ENCODE results near the gene TSC2.

Gene TSC2

GRCh38 chr16:2047330-2048115 is at the start of gene TSC2, which contains the start of gene NTHL1:
Gene TSC2, plus strand, starts transcription at chr16:2047985. Its CDS starts 631 bp downstream, at chr16:2048616.
Gene NTHL1, minus strand, starts transcription at chr16:2047834. Its CDS starts 11 bp downstream, at chr16:2047823.
- no peaks in the 10 kb centered on the region for H3K27me3 ChIP-seq (ENCODE audit: insufficient read depth, low read depth)
- peak within 1 kb of the TSS; percentile 78 for H3K4me2 ChIP-seq
- peaks cover 4% of the 10 kb centered on the region; the same call in 1 of the 2 replicates for H3K36me3 ChIP-seq (ENCODE audit: insufficient read depth)
- peaks cover 35% of the 10 kb centered on the region for H3K4me1 ChIP-seq (ENCODE audit: low read depth, poor library complexity, severe bottlenecking)
- peak; percentile 55 for TF ChIP-seq CTCF (conservative IDR thresholded peaks at IDR 0.05; ENCODE audit: low read depth, low read length)
- no peaks in the 10 kb centered on the region for H4K20me1 ChIP-seq (ENCODE audit: insufficient read depth)
- peak within 1 kb of the TSS; percentile 61 for H3K9ac ChIP-seq
- H2AFZ ChIP-seq (ENCODE audit: low read depth) = peak within 1 kb of the TSS; percentile 81
- peak within 1 kb of the TSS; percentile 4; the same call in 1 of the 2 replicates for H3K27ac ChIP-seq
- H3K4me3 ChIP-seq (IDR thresholded peaks at IDR 0.05; ENCODE audit: insufficient read depth, low read depth, low read length) = peak within 1 kb of the TSS; percentile 49
- H3K79me2 ChIP-seq (ENCODE audit: insufficient read depth, low read depth) = peaks cover 18% of the 10 kb centered on the region; the same call in 1 of the 2 replicates

GRCh38 chr16:1998360-1998835 is 49.4 kb upstream of the TSC2 start:
- Histone ChIP-seq H3K27ac (no peak overlapping the region), H4K20me1 (ENCODE audit: insufficient read depth) (no peaks in the 10 kb centered on the region), H2AFZ (ENCODE audit: low read depth) (no peak overlapping the region), H3K27me3 (ENCODE audit: insufficient read depth, low read depth) (no peaks in the 10 kb centered on the region), H3K4me3 (IDR thresholded peaks at IDR 0.05; ENCODE audit: insufficient read depth, low read depth, low read length) (no peak overlapping the region), H3K4me1 (ENCODE audit: low read depth, poor library complexity, severe bottlenecking) (peaks cover 3% of the 10 kb centered on the region), H3K79me2 (ENCODE audit: insufficient read depth, low read depth) (0 out of 2 replicates have a peak, but pooled peaks cover 3% of the 10 kb centered on the region), H3K9ac (no peak overlapping the region), H3K36me3 (ENCODE audit: insufficient read depth) (no peaks in the 10 kb centered on the region), H3K4me2 (no peak overlapping the region)
- TF ChIP-seq CTCF (conservative IDR thresholded peaks at IDR 0.05; ENCODE audit: low read depth, low read length) = no peak

GRCh38 chr16:1998852-1999801 is 48.7 kb upstream of the TSC2 start:
- Histone ChIP-seq H3K27ac (no peak overlapping the region), H3K4me3 (IDR thresholded peaks at IDR 0.05; ENCODE audit: insufficient read depth, low read depth, low read length) (no peak overlapping the region), H4K20me1 (ENCODE audit: insufficient read depth) (no peaks in the 10 kb centered on the region), H3K36me3 (ENCODE audit: insufficient read depth) (no peaks in the 10 kb centered on the region), H3K9ac (no peak overlapping the region), H2AFZ (ENCODE audit: low read depth) (no peak overlapping the region), H3K79me2 (ENCODE audit: insufficient read depth, low read depth) (peaks cover 5% of the 10 kb centered on the region; the same call in 1 of the 2 replicates), H3K27me3 (ENCODE audit: insufficient read depth, low read depth) (no peaks in the 10 kb centered on the region), H3K4me1 (ENCODE audit: low read depth, poor library complexity, severe bottlenecking) (peaks cover 3% of the 10 kb centered on the region), H3K4me2 (no peak overlapping the region)
- TF ChIP-seq CTCF (conservative IDR thresholded peaks at IDR 0.05; ENCODE audit: low read depth, low read length) = no peak

- Histone ChIP-seq H3K4me2 (no peak overlapping the region), H3K27ac (no peak overlapping the region), H3K4me1 (ENCODE audit: low read depth, poor library complexity, severe bottlenecking) (peaks cover 3% of the 10 kb centered on the region), H3K9ac (no peak overlapping the region), H4K20me1 (ENCODE audit: insufficient read depth) (no peaks in the 10 kb centered on the region), H3K27me3 (ENCODE audit: insufficient read depth, low read depth) (no peaks in the 10 kb centered on the region), H3K79me2 (ENCODE audit: insufficient read depth, low read depth) (peaks cover 13% of the 10 kb centered on the region; the same call in 1 of the 2 replicates), H2AFZ (ENCODE audit: low read depth) (no peak overlapping the region), H3K4me3 (IDR thresholded peaks at IDR 0.05; ENCODE audit: insufficient read depth, low read depth, low read length) (no peak overlapping the region), H3K36me3 (ENCODE audit: insufficient read depth) (no peaks in the 10 kb centered on the region)
- TF ChIP-seq CTCF (conservative IDR thresholded peaks at IDR 0.05; ENCODE audit: low read depth, low read length) = no peak
These were observed 47.8 kb upstream of the TSC2 start for GRCh38 chr16:1999866-2000514.

All from KMS-11 (cell line).